H9 (cell line): ENCODE data around the gene CFAP77. TPM values are rescaled to one million over a fixed set of nuclear protein-coding genes. Genes with fewer than 3 reads are reported as not detected.
A peak's percentile ranks its signal among the peaks of the same experiment; 100 is the strongest.

Source experiments
- DNase-seq: peaks from one replicate; pipeline ENCODE4 v3.0.0-alpha.2; 2017
- H2AFZ ChIP-seq: one replicate; pipeline ENCODE4 v1.6.1; 2013; ENCODE audit warnings: mild to moderate bottlenecking, low read length, control low read depth, moderate library complexity
- H2AK5ac ChIP-seq: 2 replicates; pipeline ENCODE4 v1.6.1; 2013; ENCODE audit warnings: low read length, control low read depth, mixed read lengths; ENCODE audit not compliant: insufficient read length
- H2BK120ac ChIP-seq: one replicate; pipeline ENCODE4 v1.6.1; 2013; ENCODE audit warnings: low read depth, mild to moderate bottlenecking, low read length, control low read depth, inconsistent platforms; ENCODE audit not compliant: poor library complexity, severe bottlenecking
- H2BK12ac ChIP-seq: 2 replicates; pipeline ENCODE4 v1.6.1; 2013; ENCODE audit warnings: low read length, control low read depth, mixed read lengths, low read depth; ENCODE audit not compliant: insufficient read length
- H2BK15ac ChIP-seq: 2 replicates; pipeline ENCODE4 v1.6.1; 2013; ENCODE audit warnings: low read depth, low read length, control low read depth
- H2BK20ac ChIP-seq: one replicate; pipeline ENCODE4 v1.6.1; 2013; ENCODE audit warnings: low read depth, mild to moderate bottlenecking, low read length, control low read depth, inconsistent platforms; ENCODE audit not compliant: poor library complexity, severe bottlenecking
- H2BK5ac ChIP-seq: 2 replicates; pipeline ENCODE4 v1.6.1; 2013; ENCODE audit warnings: low read length, control low read depth, mixed read lengths; ENCODE audit not compliant: insufficient read length
- H3K14ac ChIP-seq: 2 replicates; pipeline ENCODE4 v1.6.1; 2013; ENCODE audit warnings: low read length, control low read depth; ENCODE audit not compliant: insufficient read depth
- H3K18ac ChIP-seq: 2 replicates; pipeline ENCODE4 v1.6.1; 2013; ENCODE audit warnings: low read depth, mild to moderate bottlenecking, mixed read lengths, low read length, control low read depth; ENCODE audit not compliant: insufficient read length
- H3K23ac ChIP-seq: 2 replicates; pipeline ENCODE4 v1.6.1; 2013; ENCODE audit warnings: low read length, control low read depth, mixed read lengths, low read depth; ENCODE audit not compliant: insufficient read length
- H3K23me2 ChIP-seq: 2 replicates; pipeline ENCODE4 v1.6.1; 2013; ENCODE audit warnings: low read depth, mild to moderate bottlenecking, mixed read lengths, low read length, control low read depth; ENCODE audit not compliant: insufficient read length, poor library complexity, severe bottlenecking
- H3K27ac ChIP-seq: 2 replicates; pipeline ENCODE4 v1.5.1; 2013; ENCODE audit warnings: low read length, control low read depth, mixed read lengths, low read depth; ENCODE audit not compliant: insufficient read length
- H3K27me3 ChIP-seq: 2 replicates; pipeline ENCODE4 v1.6.1; 2013; ENCODE audit warnings: low read length, control low read depth, inconsistent platforms; ENCODE audit not compliant: insufficient read depth
- H3K4ac ChIP-seq: 2 replicates; pipeline ENCODE4 v1.6.1; 2013; ENCODE audit warnings: low read depth, mild to moderate bottlenecking, control low read depth, inconsistent platforms, low read length, moderate library complexity
- H3K4me1 ChIP-seq: 2 replicates; pipeline ENCODE4 v1.6.1; 2013; ENCODE audit warnings: low read length, control low read depth, inconsistent platforms; ENCODE audit not compliant: insufficient read depth
- H3K4me2 ChIP-seq: 2 replicates; pipeline ENCODE4 v1.6.1; 2013; ENCODE audit warnings: low read length, control low read depth, mixed read lengths; ENCODE audit not compliant: insufficient read length, insufficient read depth
- H3K56ac ChIP-seq: 2 replicates; pipeline ENCODE4 v1.6.1; 2013; ENCODE audit warnings: low read depth, mild to moderate bottlenecking, mixed read lengths, low read length, control low read depth; ENCODE audit not compliant: insufficient read length
- H3K79me1 ChIP-seq: 2 replicates; pipeline ENCODE4 v1.6.1; 2013; ENCODE audit warnings: low read depth, mild to moderate bottlenecking, moderate library complexity, low read length, control low read depth, inconsistent platforms; ENCODE audit not compliant: insufficient read depth, poor library complexity, severe bottlenecking
- H3K79me2 ChIP-seq: 2 replicates; pipeline ENCODE4 v1.6.1; 2013; ENCODE audit warnings: low read length, control low read depth, inconsistent platforms; ENCODE audit not compliant: insufficient read depth
- H3K9ac ChIP-seq: 2 replicates; pipeline ENCODE4 v1.6.1; 2013; ENCODE audit warnings: low read length, control low read depth, mixed read lengths; ENCODE audit not compliant: insufficient read length; ENCODE audit errors: extremely low read depth
- H3K9me3 ChIP-seq: one replicate; pipeline ENCODE4 v1.6.1; 2013; ENCODE audit warnings: low read depth, low read length, inconsistent platforms; ENCODE audit not compliant: control insufficient read depth
- H3T11ph ChIP-seq: one replicate; pipeline ENCODE4 v1.6.1; 2013; ENCODE audit warnings: mild to moderate bottlenecking, low read length, control low read depth, inconsistent platforms
- H4K20me1 ChIP-seq: one replicate; pipeline ENCODE4 v1.6.1; 2013; ENCODE audit not compliant: control insufficient read depth, insufficient read length, insufficient read depth
- H4K5ac ChIP-seq: 2 replicates; pipeline ENCODE4 v1.6.1; 2013; ENCODE audit warnings: low read depth, mild to moderate bottlenecking, mixed read lengths, low read length, control low read depth; ENCODE audit not compliant: insufficient read length
- H4K8ac ChIP-seq: replicated peaks from 2 replicates; pipeline ENCODE4 v1.6.1; 2013; ENCODE audit warnings: low read length, control low read depth, mixed read lengths, low read depth; ENCODE audit not compliant: insufficient read length
- H4K91ac ChIP-seq: 2 replicates; pipeline ENCODE4 v1.6.1; 2013; ENCODE audit warnings: low read depth, mild to moderate bottlenecking, moderate library complexity, mixed read lengths, low read length, control low read depth; ENCODE audit not compliant: insufficient read length
- H3K27ac Mint-ChIP-seq, 3 experiments: 2 replicates in 2 of 3; 3 replicates in 1 of 3; pipeline ENCODE4 v1.8.0; 2020 to 2021; ENCODE audit warnings: mixed read lengths in 3 of 3, mild to moderate bottlenecking in 1 of 3, moderate library complexity in 1 of 3
- H3K27me3 Mint-ChIP-seq: 2 replicates; pipeline ENCODE4 v1.8.0; 2021; ENCODE audit warnings: low read depth, mild to moderate bottlenecking, moderate library complexity, mixed read lengths
- H3K36me3 Mint-ChIP-seq, 3 experiments: 2 replicates in 2 of 3; 3 replicates in 1 of 3; pipeline ENCODE4 v1.8.0; 2020 to 2021; ENCODE audit warnings: low read depth in 3 of 3, mixed read lengths in 3 of 3; ENCODE audit not compliant: insufficient read depth in 1 of 3
- H3K4me1 Mint-ChIP-seq, 2 experiments: 2 replicates each; pipeline ENCODE4 v1.8.0; 2020; ENCODE audit warnings: mixed read lengths in 2 of 2
- H3K4me3 Mint-ChIP-seq, 2 experiments: 2 replicates in 1 of 2; 3 replicates in 1 of 2; pipeline ENCODE4 v1.8.0; 2020 to 2021; ENCODE audit warnings: mild to moderate bottlenecking in 2 of 2, mixed read lengths in 2 of 2, moderate library complexity in 1 of 2
- H3K9me3 Mint-ChIP-seq, 2 experiments: 2 replicates in 1 of 2; 3 replicates in 1 of 2; pipeline ENCODE4 v1.8.0; 2020; ENCODE audit warnings: mild to moderate bottlenecking in 2 of 2, mixed read lengths in 2 of 2, moderate library complexity in 1 of 2
- WGBS: extraction: QIAGEN DNeasy Blood & Tissue Kit; methylation state at CpG from one replicate; pipeline ENCODE4 v1.1.7; 2013; ENCODE audit warnings: missing lambda C conversion rate, low lambda C conversion rate, mixed read lengths; ENCODE audit not compliant: insufficient read length; ENCODE audit errors: extremely low coverage; 5-methylcytosine and 5-hydroxymethylcytosine counted together
- total RNA-seq: library from RNA; stranded (reverse); gene quantifications from 2 replicates; pipeline ENCODE4 v1.2.1, GENCODE V29; 2021
- TF ChIP-seq, protein P1 (sequence below): fragments of 200-600 bp; sonication (generic); conservative IDR thresholded peaks from 3 replicates; pipeline ENCODE4 v1.8.0; 2021; ENCODE audit warnings: antibody characterized with exemption, mild to moderate bottlenecking

The CFAP77 gene
- total RNA-seq, 1 experiment from 2014 or later: 0.72 TPM

DNA sequence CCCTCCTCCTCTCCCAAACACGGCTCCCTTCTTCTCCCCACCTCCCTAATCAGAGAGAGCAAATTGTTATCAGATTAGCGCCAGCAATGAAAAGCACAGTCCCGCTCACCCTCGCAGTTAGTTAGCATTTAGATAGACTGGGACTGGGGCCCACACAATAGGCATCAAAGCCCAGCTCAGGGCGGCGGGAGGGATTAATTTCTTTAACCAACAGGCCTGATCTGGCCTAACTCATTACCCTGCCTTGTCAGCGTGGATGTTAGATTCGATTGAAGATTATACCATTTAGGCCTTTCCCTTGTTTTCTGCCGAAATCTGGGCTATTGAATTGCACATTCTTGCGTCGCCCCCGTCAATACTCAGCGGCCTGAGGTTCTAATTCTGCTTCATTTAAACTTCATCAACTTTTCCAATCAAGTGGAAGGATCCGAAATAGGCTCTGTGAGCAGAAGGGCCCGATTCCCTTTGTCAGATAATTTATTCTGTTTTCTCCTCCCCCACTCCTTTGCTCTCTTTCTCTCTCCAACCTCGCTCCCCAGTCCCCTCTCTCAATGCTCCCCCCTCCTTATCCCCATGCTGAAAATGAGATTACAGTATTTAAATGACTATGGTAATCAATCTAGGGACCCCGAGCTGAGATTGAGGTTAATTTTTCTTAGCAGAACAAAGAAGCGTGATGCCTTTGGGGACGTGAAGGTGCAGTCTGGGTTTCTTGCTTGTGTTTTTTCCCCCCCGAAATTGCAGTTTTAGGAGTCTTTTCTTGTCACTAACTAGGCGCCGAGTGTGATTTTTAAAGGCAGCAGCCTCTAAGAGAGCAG, 15.1 kb downstream of the CFAP77 start:
- Histone ChIP-seq H2BK120ac (no peak overlapping the region), H3K9me3 (no peaks in the 10 kb centered on the region), H3K4ac (no peak overlapping the region), H4K20me1 (no peaks in the 10 kb centered on the region), H2AFZ (no peak overlapping the region), H3K4me1 (no peaks in the 10 kb centered on the region; the same call in 1 of the 2 replicates), H3K56ac (no peak overlapping the region), H2BK5ac (no peak overlapping the region), H2BK20ac (no peak overlapping the region), H4K91ac (no peak overlapping the region), H3K27me3 (no peaks in the 10 kb centered on the region), H3K4me2 (peak overlapping the region; percentile 3), H3K27ac (no peak overlapping the region), H3K79me1 (no peaks in the 10 kb centered on the region), H3K14ac (no peak overlapping the region), H2BK15ac (no peak overlapping the region), H4K8ac (no peak overlapping the region), H3K9ac (no peak overlapping the region), H3T11ph (no peak overlapping the region), H3K79me2 (no peaks in the 10 kb centered on the region), H3K23ac (no peak overlapping the region), H4K5ac (no peak overlapping the region), H2BK12ac (no peak overlapping the region), H3K18ac (no peak overlapping the region), H3K23me2 (peaks cover 2% of the 10 kb centered on the region), H2AK5ac (no peak overlapping the region)
- Mint-ChIP-seq H3K9me3 (no peaks in the 10 kb centered on the region; a peak in 1 of 5 replicates), H3K4me3 (peak overlapping the region; percentile 38 to 68), H3K27me3 (peaks cover 23% of the 10 kb centered on the region), H3K4me1 (peaks cover 36 to 50% of the 10 kb centered on the region in 2 experiments), H3K36me3 (no peaks in the 10 kb centered on the region), H3K27ac (peak overlapping the region in 2 of 3 experiments; percentile 31 to 93; a peak in 4 of 7 replicates)
- TF ChIP-seq, protein P1, sequence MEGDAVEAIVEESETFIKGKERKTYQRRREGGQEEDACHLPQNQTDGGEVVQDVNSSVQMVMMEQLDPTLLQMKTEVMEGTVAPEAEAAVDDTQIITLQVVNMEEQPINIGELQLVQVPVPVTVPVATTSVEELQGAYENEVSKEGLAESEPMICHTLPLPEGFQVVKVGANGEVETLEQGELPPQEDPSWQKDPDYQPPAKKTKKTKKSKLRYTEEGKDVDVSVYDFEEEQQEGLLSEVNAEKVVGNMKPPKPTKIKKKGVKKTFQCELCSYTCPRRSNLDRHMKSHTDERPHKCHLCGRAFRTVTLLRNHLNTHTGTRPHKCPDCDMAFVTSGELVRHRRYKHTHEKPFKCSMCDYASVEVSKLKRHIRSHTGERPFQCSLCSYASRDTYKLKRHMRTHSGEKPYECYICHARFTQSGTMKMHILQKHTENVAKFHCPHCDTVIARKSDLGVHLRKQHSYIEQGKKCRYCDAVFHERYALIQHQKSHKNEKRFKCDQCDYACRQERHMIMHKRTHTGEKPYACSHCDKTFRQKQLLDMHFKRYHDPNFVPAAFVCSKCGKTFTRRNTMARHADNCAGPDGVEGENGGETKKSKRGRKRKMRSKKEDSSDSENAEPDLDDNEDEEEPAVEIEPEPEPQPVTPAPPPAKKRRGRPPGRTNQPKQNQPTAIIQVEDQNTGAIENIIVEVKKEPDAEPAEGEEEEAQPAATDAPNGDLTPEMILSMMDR: no peak
- no peak for DNase-seq
- WGBS: no CpG with 5 or more reads among the region's 22 CpGs
